GM12874 (cell line): Measurements from ENCODE around the gene COL4A2.

Source experiments
- CTCF ChIP-seq: IDR thresholded peaks from 2 replicates; pipeline ENCODE4 v1.5.1; 2011; ENCODE audit warnings: low read depth, mild to moderate bottlenecking, control low read depth, low read length, moderate library complexity; ENCODE audit not compliant: insufficient read depth

Gene COL4A2

GRCh38 chr13:110262508-110263291, 44.4 kb upstream of the COL4A2 start:
- no peak for TF ChIP-seq CTCF

- no peak for TF ChIP-seq CTCF
These were observed 43.7 kb upstream of the COL4A2 start for GRCh38 chr13:110263404-110263803.

GRCh38 chr13:110263888-110264287, 43.2 kb upstream of the COL4A2 start:
- no peak for TF ChIP-seq CTCF

GRCh38 chr13:110264685-110265275, 42.3 kb upstream of the COL4A2 start:
- TF ChIP-seq CTCF = no peak

GRCh38 chr13:110265341-110265681, 41.8 kb upstream of the COL4A2 start:
- no peak for TF ChIP-seq CTCF

- TF ChIP-seq CTCF = no peak
These were observed 41.2 kb upstream of the COL4A2 start for GRCh38 chr13:110265682-110266430.

GRCh38 chr13:110266431-110266809, 40.7 kb upstream of the COL4A2 start:
- no peak for TF ChIP-seq CTCF
